Measurements from ENCODE around the gene GPN2. TPM values are rescaled to one million over a fixed set of nuclear protein-coding genes. Genes with fewer than 3 reads are reported as not detected.
"Not testable (repeated sequence)": the region's sequence is repeated elsewhere in the genome, so short reads cannot be mapped to it uniquely, and the experiment has no call there.

Gene GPN2
- total RNA-seq, 2 experiments from 2014 or later = 19.8 to 20.7 TPM

- H3K9me3 Mint-ChIP-seq = no peaks in the 10 kb centered on the region
- DNase-seq = no peak
- peak overlapping the region; percentile 46 for H3K27ac Mint-ChIP-seq
- H3K4me3 Mint-ChIP-seq = no peak overlapping the region
- intact Hi-C loops (cut with micrococcal nuclease) = loop anchor here (1.0 kb wide), 1 partner anchor 25 kb away; no protein-coding TSS in a partner anchor
- H3K4me1 Mint-ChIP-seq (ENCODE audit: low read depth) = no peaks in the 10 kb centered on the region
- no peaks in the 10 kb centered on the region for H3K27me3 Mint-ChIP-seq (ENCODE audit: low read depth)
- CTCF ChIA-PET = no interaction called here
- H3K36me3 Mint-ChIP-seq (ENCODE audit: low read depth) = peaks cover 48% of the 10 kb centered on the region
These were observed 36.5 kb downstream of the GPN2 start for GRCh38 chr1:26853600-26853999.

- Mint-ChIP-seq H3K27me3 (ENCODE audit: low read depth) (no peaks in the 10 kb centered on the region), H3K4me3 (no peak overlapping the region), H3K36me3 (ENCODE audit: low read depth) (peaks cover 52% of the 10 kb centered on the region), H3K9me3 (no peaks in the 10 kb centered on the region), H3K4me1 (ENCODE audit: low read depth) (no peaks in the 10 kb centered on the region), H3K27ac (no peak overlapping the region)
- DNase-seq = peak; percentile 88
- intact Hi-C loops (cut with micrococcal nuclease) = loop anchor here (1.0 kb wide), 1 partner anchor 25 kb away; no protein-coding TSS in a partner anchor
- CTCF ChIA-PET = no interaction called here
These were observed 36.9 kb downstream of the GPN2 start for GRCh38 chr1:26853156-26853555.

- no peak overlapping the region for H3K27ac Mint-ChIP-seq
- no peak overlapping the region for H3K4me3 Mint-ChIP-seq
- peaks cover 54% of the 10 kb centered on the region for H3K36me3 Mint-ChIP-seq (ENCODE audit: low read depth)
- intact Hi-C loops (cut with micrococcal nuclease) = loop anchor here (1.0 kb wide), 1 partner anchor 26 kb away; no protein-coding TSS in a partner anchor
- no peaks in the 10 kb centered on the region for H3K9me3 Mint-ChIP-seq
- H3K4me1 Mint-ChIP-seq (ENCODE audit: low read depth) = no peaks in the 10 kb centered on the region
- CTCF ChIA-PET = interaction anchor here (0.6 kb wide), 1 partner anchor 9 kb away, joined by 3 read pairs; no protein-coding TSS in a partner anchor
- DNase-seq = no peak
- H3K27me3 Mint-ChIP-seq (ENCODE audit: low read depth) = no peaks in the 10 kb centered on the region
These were observed 37.4 kb downstream of the GPN2 start for GRCh38 chr1:26852701-26853100.

GRCh38 chr1:26851106-26851684 lies 38.9 kb downstream of the GPN2 start:
- Mint-ChIP-seq H3K9me3 (no peaks in the 10 kb centered on the region), H3K27ac (no peak overlapping the region), H3K4me3 (no peak overlapping the region), H3K36me3 (ENCODE audit: low read depth) (peaks cover 58% of the 10 kb centered on the region), H3K27me3 (ENCODE audit: low read depth) (no peaks in the 10 kb centered on the region), H3K4me1 (ENCODE audit: low read depth) (no peaks in the 10 kb centered on the region)
- no peak for DNase-seq
- intact Hi-C loops (cut with micrococcal nuclease) = no loop called here
- CTCF ChIA-PET = interaction anchor here (1.0 to 1.7 kb wide), 3 partner anchors 14 to 60 kb away, joined by 3 to 6 read pairs (median 3); no protein-coding TSS in a partner anchor

GRCh38 chr1:26848941-26849774 lies 40.9 kb downstream of the GPN2 start:
- H3K36me3 Mint-ChIP-seq (ENCODE audit: low read depth) = peaks cover 53% of the 10 kb centered on the region
- CTCF ChIA-PET = interaction anchor here (0.6 to 2.0 kb wide), 7 partner anchors 8 to 179 kb away, joined by 3 to 7 read pairs (median 3); no protein-coding TSS in a partner anchor
- H3K4me3 Mint-ChIP-seq = no peak overlapping the region
- H3K9me3 Mint-ChIP-seq = no peaks in the 10 kb centered on the region
- no peak overlapping the region for H3K27ac Mint-ChIP-seq
- DNase-seq = no peak
- no peaks in the 10 kb centered on the region for H3K27me3 Mint-ChIP-seq (ENCODE audit: low read depth)
- peaks cover 2% of the 10 kb centered on the region for H3K4me1 Mint-ChIP-seq (ENCODE audit: low read depth)
- intact Hi-C loops (cut with micrococcal nuclease) = no loop called here

- Mint-ChIP-seq H3K36me3 (ENCODE audit: low read depth) (peaks cover 54% of the 10 kb centered on the region), H3K27me3 (ENCODE audit: low read depth) (no peaks in the 10 kb centered on the region), H3K27ac (no peak overlapping the region), H3K9me3 (no peaks in the 10 kb centered on the region), H3K4me3 (no peak overlapping the region), H3K4me1 (ENCODE audit: low read depth) (peaks cover 3% of the 10 kb centered on the region)
- DNase-seq = no peak
- intact Hi-C loops (cut with micrococcal nuclease) = no loop called here
- CTCF ChIA-PET = interaction anchor here (0.8 to 2.0 kb wide), 5 partner anchors 9 to 40 kb away, joined by 3 to 7 read pairs (median 3); no protein-coding TSS in a partner anchor
These were observed 41.6 kb downstream of the GPN2 start for GRCh38 chr1:26848499-26848898.

GRCh38 chr1:26847826-26848225 lies 42.3 kb downstream of the GPN2 start:
- CTCF ChIA-PET; H3K4me3 Mint-ChIP-seq; H3K4me1 Mint-ChIP-seq (ENCODE audit: low read depth); intact Hi-C loops (cut with micrococcal nuclease); H3K27me3 Mint-ChIP-seq (ENCODE audit: low read depth); DNase-seq; H3K9me3 Mint-ChIP-seq: not testable (repeated sequence)
- H3K27ac Mint-ChIP-seq = peak overlapping the region; percentile 57
- H3K36me3 Mint-ChIP-seq (ENCODE audit: low read depth) = peaks cover 49% of the 10 kb centered on the region

GRCh38 chr1:26844424-26845196 lies 45.5 kb downstream of the GPN2 start:
- Mint-ChIP-seq H3K4me1 (ENCODE audit: low read depth) (peaks cover 3% of the 10 kb centered on the region), H3K4me3 (no peak overlapping the region), H3K27ac (no peak overlapping the region), H3K9me3 (no peaks in the 10 kb centered on the region), H3K36me3 (ENCODE audit: low read depth) (peaks cover 32% of the 10 kb centered on the region), H3K27me3 (ENCODE audit: low read depth) (no peaks in the 10 kb centered on the region)
- DNase-seq = no peak
- intact Hi-C loops (cut with micrococcal nuclease) = no loop called here
- CTCF ChIA-PET = no interaction called here

GRCh38 chr1:26839779-26840178 lies 50.3 kb downstream of the GPN2 start:
- H3K4me3 Mint-ChIP-seq = no peak overlapping the region
- no peak overlapping the region for H3K27ac Mint-ChIP-seq
- CTCF ChIA-PET = no interaction called here
- no peaks in the 10 kb centered on the region for H3K27me3 Mint-ChIP-seq (ENCODE audit: low read depth)
- DNase-seq = no peak
- no peaks in the 10 kb centered on the region for H3K9me3 Mint-ChIP-seq
- peaks cover 12% of the 10 kb centered on the region for H3K4me1 Mint-ChIP-seq (ENCODE audit: low read depth)
- intact Hi-C loops (cut with micrococcal nuclease) = no loop called here
- peaks cover 42% of the 10 kb centered on the region for H3K36me3 Mint-ChIP-seq (ENCODE audit: low read depth)

GRCh38 chr1:26839339-26839722 lies 50.8 kb downstream of the GPN2 start:
- CTCF ChIA-PET = interaction anchor here (0.8 to 1.8 kb wide), 2 partner anchors 16 to 38 kb away, joined by 3 to 5 read pairs; no protein-coding TSS in a partner anchor
- H3K36me3 Mint-ChIP-seq (ENCODE audit: low read depth) = peaks cover 44% of the 10 kb centered on the region
- H3K9me3 Mint-ChIP-seq = no peaks in the 10 kb centered on the region
- H3K27me3 Mint-ChIP-seq (ENCODE audit: low read depth) = no peaks in the 10 kb centered on the region
- H3K4me3 Mint-ChIP-seq = no peak overlapping the region
- DNase-seq = no peak
- H3K4me1 Mint-ChIP-seq (ENCODE audit: low read depth) = peaks cover 14% of the 10 kb centered on the region
- peak overlapping the region; percentile 46 for H3K27ac Mint-ChIP-seq
- intact Hi-C loops (cut with micrococcal nuclease) = no loop called here

GRCh38 chr1:26838474-26839338 lies 51.4 kb downstream of the GPN2 start:
- Mint-ChIP-seq H3K9me3 (no peaks in the 10 kb centered on the region), H3K27me3 (ENCODE audit: low read depth) (no peaks in the 10 kb centered on the region), H3K27ac (peak overlapping the region; percentile 61), H3K36me3 (ENCODE audit: low read depth) (peaks cover 42% of the 10 kb centered on the region), H3K4me3 (no peak overlapping the region), H3K4me1 (ENCODE audit: low read depth) (peaks cover 18% of the 10 kb centered on the region)
- CTCF ChIA-PET = interaction anchor here (0.8 to 1.8 kb wide), 4 partner anchors 11 to 37 kb away, joined by 3 to 5 read pairs (median 4); no protein-coding TSS in a partner anchor
- DNase-seq = peak; percentile 46
- intact Hi-C loops (cut with micrococcal nuclease) = no loop called here

Measured in activated naive CD4-positive, alpha-beta T cell treated with anti-CD3 and anti-CD28 coated beads for 36 hours (primary cell).